Neuronal stem cell (in vitro differentiated cells): Measurements from ENCODE around the gene CENPC.
"Not testable (repeated sequence)": the region's sequence is repeated elsewhere in the genome, so short reads cannot be mapped to it uniquely, and the experiment has no call there.

Experiments
- DNase-seq: peaks from one replicate; pipeline ENCODE4 v3.0.0-alpha.2; 2013; ENCODE audit warnings: low spot score
- H2AFZ ChIP-seq: one replicate; pipeline ENCODE4 v1.6.1; 2013; ENCODE audit warnings: mild to moderate bottlenecking, low read length, inconsistent platforms
- H2AK5ac ChIP-seq: 2 replicates; pipeline ENCODE4 v1.6.1; 2013; ENCODE audit warnings: low read depth, mild to moderate bottlenecking, inconsistent platforms, low read length, moderate library complexity, mixed read lengths
- H2BK120ac ChIP-seq: 2 replicates; pipeline ENCODE4 v1.6.1; 2013; ENCODE audit warnings: low read depth, mild to moderate bottlenecking, inconsistent platforms, low read length, moderate library complexity, mixed read lengths
- H2BK12ac ChIP-seq: one replicate; pipeline ENCODE4 v1.6.1; 2013; ENCODE audit warnings: low read length, inconsistent platforms
- H2BK15ac ChIP-seq: 2 replicates; pipeline ENCODE4 v1.6.1; 2013; ENCODE audit warnings: mild to moderate bottlenecking, low read length, inconsistent platforms, mixed read lengths
- H2BK5ac ChIP-seq: one replicate; pipeline ENCODE4 v1.6.1; 2013; ENCODE audit warnings: inconsistent platforms, mild to moderate bottlenecking, low read length, moderate library complexity
- H3K14ac ChIP-seq: one replicate; pipeline ENCODE4 v1.6.1; 2013; ENCODE audit warnings: low read length, inconsistent platforms
- H3K18ac ChIP-seq: 2 replicates; pipeline ENCODE4 v1.6.1; 2013; ENCODE audit warnings: low read length, inconsistent platforms
- H3K23ac ChIP-seq: 2 replicates; pipeline ENCODE4 v1.6.1; 2013; ENCODE audit warnings: low read depth, mild to moderate bottlenecking, mixed read lengths, low read length, inconsistent platforms; ENCODE audit not compliant: poor library complexity
- H3K27ac ChIP-seq: replicated peaks from 3 replicates; pipeline ENCODE4 v1.5.1; 2013; ENCODE audit warnings: low read length, inconsistent platforms
- H3K27me3 ChIP-seq, 3 experiments: 2 replicates each; pipeline ENCODE4 v1.6.1; 2013; ENCODE audit warnings: low read length in 3 of 3, mild to moderate bottlenecking in 2 of 3, inconsistent platforms in 1 of 3, low read depth in 1 of 3, mixed read lengths in 1 of 3, moderate library complexity in 1 of 3; ENCODE audit not compliant: control insufficient read depth in 3 of 3, insufficient read depth in 3 of 3
- H3K36me3 ChIP-seq, 2 donors: replicated peaks in 1 of 2; 2 replicates each; pipeline ENCODE4 v1.6.1; 2013; ENCODE audit warnings: low read length in 2 of 2; ENCODE audit not compliant: control insufficient read depth in 2 of 2, insufficient read depth in 2 of 2
- H3K4ac ChIP-seq: 2 replicates; pipeline ENCODE4 v1.6.1; 2013; ENCODE audit warnings: inconsistent platforms, mild to moderate bottlenecking, low read length, moderate library complexity
- H3K4me1 ChIP-seq, 2 donors: 1 replicate in 1 of 2; 2 replicates in 1 of 2; pipeline ENCODE4 v1.6.1; 2013; ENCODE audit warnings: low read length in 2 of 2, low read depth in 1 of 2; ENCODE audit not compliant: control insufficient read depth in 2 of 2, insufficient read depth in 1 of 2
- H3K4me2 ChIP-seq: one replicate; pipeline ENCODE4 v1.6.1; 2013; ENCODE audit warnings: mild to moderate bottlenecking, low read length, inconsistent platforms; ENCODE audit not compliant: insufficient read depth, poor library complexity, severe bottlenecking
- H3K4me3 ChIP-seq, 2 donors: 2 replicates each; pipeline ENCODE4 v1.5.1; 2013; ENCODE audit warnings: low read length in 2 of 2, mild to moderate bottlenecking in 2 of 2, inconsistent platforms in 1 of 2, moderate library complexity in 1 of 2
- H3K79me1 ChIP-seq: one replicate; pipeline ENCODE4 v1.6.1; 2013; ENCODE audit warnings: low read depth, mild to moderate bottlenecking, inconsistent platforms, low read length, moderate library complexity
- H3K9ac ChIP-seq: one replicate; pipeline ENCODE4 v1.6.1; 2013; ENCODE audit warnings: mild to moderate bottlenecking, low read depth, low read length, inconsistent platforms; ENCODE audit not compliant: poor library complexity
- H3K9me3 ChIP-seq, 2 donors: replicated peaks in 1 of 2; 2 replicates each; pipeline versions ENCODE3 to v1.6.1; 2013; ENCODE audit warnings: low read length in 2 of 2, mild to moderate bottlenecking in 2 of 2, inconsistent platforms in 1 of 2, low read depth in 1 of 2, mixed read lengths in 1 of 2, moderate library complexity in 1 of 2; ENCODE audit not compliant: control insufficient read depth in 2 of 2, insufficient read depth in 1 of 2
- H4K8ac ChIP-seq: one replicate; pipeline ENCODE4 v1.6.1; 2013; ENCODE audit warnings: low read depth, mild to moderate bottlenecking, inconsistent platforms, low read length, moderate library complexity
- H4K91ac ChIP-seq: one replicate; pipeline ENCODE4 v1.6.1; 2013; ENCODE audit warnings: low read length, low read depth, mild to moderate bottlenecking, inconsistent platforms; ENCODE audit not compliant: poor library complexity
- WGBS, 2 donors: extraction: QIAGEN DNeasy Blood & Tissue Kit; methylation state at CpG; one replicate each; pipeline ENCODE4 v1.1.7; 2013; ENCODE audit warnings: missing lambda C conversion rate in 2 of 2, mixed read lengths in 1 of 2; ENCODE audit not compliant: insufficient read length in 2 of 2, insufficient replicate concordance in 1 of 2; ENCODE audit errors: extremely low coverage in 2 of 2; 5-methylcytosine and 5-hydroxymethylcytosine counted together

Gene CENPC

GRCh38 chr4:67552146-67552792, 7.0 kb upstream of the CENPC start:
- not testable (repeated sequence) for H2AK5ac ChIP-seq, H3K4me2 ChIP-seq, H3K79me1 ChIP-seq, H4K91ac ChIP-seq, H3K27me3 ChIP-seq, H2BK12ac ChIP-seq, H3K23ac ChIP-seq, DNase-seq, H4K8ac ChIP-seq, H2AFZ ChIP-seq, H2BK5ac ChIP-seq, H3K27ac ChIP-seq, H3K18ac ChIP-seq, H3K4ac ChIP-seq, H3K4me3 ChIP-seq, H2BK15ac ChIP-seq, H2BK120ac ChIP-seq, H3K4me1 ChIP-seq, H3K36me3 ChIP-seq, H3K9me3 ChIP-seq, H3K14ac ChIP-seq, H3K9ac ChIP-seq
- WGBS, 2 donors = no CpG with 5 or more reads among the region's 4 CpGs

- no peak overlapping the region for H3K27ac ChIP-seq
- no CpG with 5 or more reads among the region's 3 CpGs for WGBS, 2 donors
- H2AK5ac ChIP-seq = no peak overlapping the region
- H3K9ac ChIP-seq = no peak overlapping the region
- H4K8ac ChIP-seq = no peak overlapping the region
- H3K27me3 ChIP-seq = no peaks in the 10 kb centered on the region
- H2AFZ ChIP-seq = no peak overlapping the region
- no peak for DNase-seq
- H3K4ac ChIP-seq = no peak overlapping the region
- no peak overlapping the region for H3K4me2 ChIP-seq
- H3K79me1 ChIP-seq = no peaks in the 10 kb centered on the region
- H3K4me3 ChIP-seq = no peak overlapping the region
- no peak overlapping the region for H3K14ac ChIP-seq
- no peak overlapping the region for H2BK12ac ChIP-seq
- no peaks in the 10 kb centered on the region for H3K9me3 ChIP-seq
- no peak overlapping the region for H3K18ac ChIP-seq
- H3K4me1 ChIP-seq = no peaks in the 10 kb centered on the region
- no peak overlapping the region for H4K91ac ChIP-seq
- H3K23ac ChIP-seq = no peak overlapping the region
- H2BK15ac ChIP-seq = no peak overlapping the region
- H2BK5ac ChIP-seq = no peak overlapping the region
- H3K36me3 ChIP-seq = no peaks in the 10 kb centered on the region
- H2BK120ac ChIP-seq = no peak overlapping the region
Measured at GRCh38 chr4:67550857-67551256, 5.6 kb upstream of the CENPC start.

GRCh38 chr4:67550451-67550850, 5.1 kb upstream of the CENPC start:
- no peaks in the 10 kb centered on the region for H3K36me3 ChIP-seq
- H2BK120ac ChIP-seq = no peak overlapping the region
- no peaks in the 10 kb centered on the region for H3K4me1 ChIP-seq
- H4K91ac ChIP-seq = no peak overlapping the region
- H2BK5ac ChIP-seq = no peak overlapping the region
- H3K4ac ChIP-seq = no peak overlapping the region
- H3K18ac ChIP-seq = no peak overlapping the region
- H2BK15ac ChIP-seq = no peak overlapping the region
- no peak overlapping the region for H3K14ac ChIP-seq
- no peak overlapping the region for H3K9ac ChIP-seq
- no peak overlapping the region for H2AK5ac ChIP-seq
- H3K4me3 ChIP-seq = no peak overlapping the region
- no peak overlapping the region for H3K4me2 ChIP-seq
- no peak overlapping the region for H3K27ac ChIP-seq
- no peak for DNase-seq
- no peaks in the 10 kb centered on the region for H3K9me3 ChIP-seq
- no peak overlapping the region for H2BK12ac ChIP-seq
- H4K8ac ChIP-seq = no peak overlapping the region
- H2AFZ ChIP-seq = no peak overlapping the region
- no peaks in the 10 kb centered on the region for H3K27me3 ChIP-seq
- H3K79me1 ChIP-seq = no peaks in the 10 kb centered on the region
- H3K23ac ChIP-seq = no peak overlapping the region

GRCh38 chr4:67549123-67549522, 3.8 kb upstream of the CENPC start:
- Histone ChIP-seq H2BK12ac (no peak overlapping the region), H2BK5ac (no peak overlapping the region), H3K4me2 (no peak overlapping the region), H3K18ac (no peak overlapping the region), H3K4ac (no peak overlapping the region), H3K23ac (no peak overlapping the region), H3K27me3 (no peaks in the 10 kb centered on the region), H4K8ac (no peak overlapping the region), H3K9me3 (no peaks in the 10 kb centered on the region), H2AFZ (no peak overlapping the region), H3K27ac (no peak overlapping the region), H3K9ac (no peak overlapping the region), H3K4me3 (no peak overlapping the region), H3K36me3 (peaks cover 0 to under 1% of the 10 kb centered on the region in 2 donors), H2BK15ac (no peak overlapping the region), H3K4me1 (no peaks in the 10 kb centered on the region), H4K91ac (no peak overlapping the region), H2BK120ac (no peak overlapping the region), H2AK5ac (no peak overlapping the region), H3K79me1 (no peaks in the 10 kb centered on the region), H3K14ac (no peak overlapping the region)
- no CpG with 5 or more reads among the region's 1 CpG for WGBS, 2 donors
- DNase-seq = no peak
